Esophagus muscularis mucosa (tissue), 4 donors: ENCODE results near the gene TMOD3. TPM values are rescaled to one million over a fixed set of nuclear protein-coding genes. Genes with fewer than 3 reads are reported as not detected.

Experiments
- DNase-seq: peaks from one replicate; pipeline ENCODE4 v3.0.0-alpha.2; 2017; ENCODE audit errors: extremely low spot score
- H3K27ac ChIP-seq, 4 donors: fragments of 200-600 bp; sonication (generic); replicated peaks in 1 of 4; 1 replicate in 3 of 4; 2 replicates in 1 of 4; pipeline ENCODE4 v1.5.1; 2016 to 2019; ENCODE audit warnings: mild to moderate bottlenecking in 1 of 4
- H3K27me3 ChIP-seq, 4 donors: fragments of 200-600 bp; sonication (generic); one replicate each; pipeline versions ENCODE4 v1.5.1 to v1.6.0; 2016 to 2019
- H3K36me3 ChIP-seq, 4 donors: fragments of 200-600 bp; sonication (generic); one replicate each; pipeline ENCODE4 v1.5.1; 2016 to 2019
- H3K4me1 ChIP-seq, 4 donors: fragments of 200-600 bp; sonication (generic); one replicate each; pipeline ENCODE4 v1.5.1; 2016 to 2019
- H3K4me3 ChIP-seq, 4 donors: fragments of 200-600 bp; sonication (generic); 1 replicate in 2 of 4; 2 replicates in 2 of 4; pipeline ENCODE4 v1.5.1; 2016 to 2019; ENCODE audit warnings: mild to moderate bottlenecking in 4 of 4, moderate library complexity in 1 of 4
- H3K9me3 ChIP-seq, 4 donors: fragments of 200-600 bp; sonication (generic); 1 replicate in 3 of 4; 2 replicates in 1 of 4; pipeline ENCODE4 v1.5.1; 2016 to 2019
- CTCF ChIP-seq, 3 experiments: fragments of 200-600 bp in 2 of 3; fragments of 450-650 bp in 1 of 3; sonication (generic) in 2 of 3; IDR thresholded peaks; one replicate each; pipeline ENCODE4 v1.5.1; 2017 to 2019; ENCODE audit warnings: antibody characterized with exemption in 3 of 3, mild to moderate bottlenecking in 2 of 3, moderate library complexity in 1 of 3
- EP300 ChIP-seq: sonication (generic); formaldehyde crosslinking; IDR thresholded peaks from one replicate; pipeline ENCODE4 v1.6.1; 2017; ENCODE audit warnings: antibody characterized with exemption
- POLR2A ChIP-seq: fragments of 450-650 bp; IDR thresholded peaks from one replicate; pipeline ENCODE4 v1.6.1; 2017; ENCODE audit warnings: antibody characterized with exemption, moderate library complexity, mild to moderate bottlenecking, low read depth
- POLR2AphosphoS5 ChIP-seq, 2 donors: sonication (generic); formaldehyde crosslinking; IDR thresholded peaks; one replicate each; pipeline ENCODE4 v1.6.1; 2017; ENCODE audit warnings: antibody characterized with exemption in 2 of 2
- WGBS: methylation state at CpG from one replicate; pipeline ENCODE4 v1.1.5; 2018; 5-methylcytosine and 5-hydroxymethylcytosine counted together
- intact Hi-C: fragments of 100-400 bp; cut with DNase I; formaldehyde crosslinking; loops from one replicate; pipeline ENCODE4 v1.15.1; 2023
- total RNA-seq, 4 donors: library from RNA; depleted of rRNA; stranded (reverse); fragments of >200 nt; gene quantifications; one replicate each; pipeline versions ENCODE4 v1.1.0 to v1.2.1, GENCODE V29; 2016

TMOD3 gene
- total RNA-seq, 4 donors from 2014 or later = 16.2 to 27.9 (median 24.7) TPM

GRCh38 chr15:51887887-51888592, 58.6 kb downstream of the TMOD3 start:
- WGBS = 87% methylated on average over 9 of the region's 9 CpGs
- peaks cover 0 to 19% (median 15%) of the 10 kb centered on the region in 4 donors for H3K36me3 ChIP-seq
- no peaks in the 10 kb centered on the region for H3K27me3 ChIP-seq
- H3K4me1 ChIP-seq = peaks cover 13 to 21% (median 19%) of the 10 kb centered on the region in 4 donors
- no peaks in the 10 kb centered on the region for H3K9me3 ChIP-seq
- intact Hi-C loops = no loop called here
- no peak overlapping the region for H3K27ac ChIP-seq
- TF ChIP-seq POLR2AphosphoS5 (IDR thresholded peaks at IDR 0.05) (no peak), EP300 (no peak), POLR2A (no peak), CTCF (IDR thresholded peaks at IDR 0.05) (no peak)
- DNase-seq = no peak
- no peak overlapping the region for H3K4me3 ChIP-seq

GRCh38 chr15:51888593-51889195, 59.2 kb downstream of the TMOD3 start:
- H3K36me3 ChIP-seq = peaks cover 0 to 19% (median 15%) of the 10 kb centered on the region in 4 donors
- no peaks in the 10 kb centered on the region for H3K27me3 ChIP-seq
- H3K9me3 ChIP-seq = no peaks in the 10 kb centered on the region
- intact Hi-C loops = no loop called here
- no peak for TF ChIP-seq POLR2AphosphoS5 (IDR thresholded peaks at IDR 0.05)
- TF ChIP-seq POLR2A = no peak
- TF ChIP-seq EP300 = no peak
- peak; percentile 53 to 80 (median 63) for TF ChIP-seq CTCF (IDR thresholded peaks at IDR 0.05)
- peaks cover 7 to 14% (median 13%) of the 10 kb centered on the region in 4 donors for H3K4me1 ChIP-seq
- WGBS = 33% methylated on average over 2 of the region's 2 CpGs
- H3K27ac ChIP-seq = no peak overlapping the region
- no peak overlapping the region for H3K4me3 ChIP-seq
- DNase-seq = no peak

GRCh38 chr15:51889486-51889885, 60.0 kb downstream of the TMOD3 start:
- intact Hi-C loops = no loop called here
- no peak for DNase-seq
- Histone ChIP-seq H3K4me1 (peaks cover 5 to 6% (median 5%) of the 10 kb centered on the region in 4 donors), H3K27me3 (no peaks in the 10 kb centered on the region), H3K36me3 (peaks cover 0 to 26% (median 21%) of the 10 kb centered on the region in 4 donors), H3K4me3 (no peak overlapping the region), H3K9me3 (no peaks in the 10 kb centered on the region), H3K27ac (no peak overlapping the region)
- WGBS = 95% methylated on average over 2 of the region's 2 CpGs
- TF ChIP-seq EP300 = no peak
- no peak for TF ChIP-seq POLR2A
- no peak for TF ChIP-seq CTCF (IDR thresholded peaks at IDR 0.05)
- no peak for TF ChIP-seq POLR2AphosphoS5 (IDR thresholded peaks at IDR 0.05)

- intact Hi-C loops = no loop called here
- Histone ChIP-seq H3K4me3 (no peak overlapping the region), H3K4me1 (peaks cover 0 to 3% (median 0%) of the 10 kb centered on the region in 4 donors), H3K9me3 (no peaks in the 10 kb centered on the region), H3K27me3 (no peaks in the 10 kb centered on the region), H3K27ac (no peak overlapping the region), H3K36me3 (peaks cover 23 to 91% (median 65%) of the 10 kb centered on the region in 4 donors)
- DNase-seq = no peak
- 70% methylated on average over 3 of the region's 3 CpGs for WGBS
- TF ChIP-seq EP300 (no peak), POLR2A (no peak), CTCF (IDR thresholded peaks at IDR 0.05) (no peak), POLR2AphosphoS5 (IDR thresholded peaks at IDR 0.05) (no peak)
Measured at GRCh38 chr15:51904421-51904820, 75.0 kb downstream of the TMOD3 start.
